ENCODE measurements around the gene CLSTN3. TPM values are rescaled to one million over a fixed set of nuclear protein-coding genes. Genes with fewer than 3 reads are reported as not detected.

Gene CLSTN3
- polyA plus RNA-seq, 1 of the 3 experiments (the other 2 are of a cell fraction): 12.7 TPM

GRCh38 chr12:7114851-7115250 is 15.3 kb upstream of the CLSTN3 start:
- H3K9me3 ChIP-seq: no peaks in the 10 kb centered on the region

GRCh38 chr12:7116196-7116595 is 14.0 kb upstream of the CLSTN3 start:
- H3K9ac ChIP-seq: no peak overlapping the region
- no peaks in the 10 kb centered on the region for H3K79me2 ChIP-seq (ENCODE audit: insufficient read depth)
- peaks cover 10% of the 10 kb centered on the region; the same call in 1 of the 2 replicates for H3K27me3 ChIP-seq (ENCODE audit: insufficient read depth)
- H3K9me3 ChIP-seq: no peaks in the 10 kb centered on the region
- no peak for DNase-seq
- no peaks in the 10 kb centered on the region for H4K20me1 ChIP-seq (ENCODE audit: insufficient read depth)
- H3F3A ChIP-seq (replicated peaks; ENCODE audit: insufficient read depth): no peaks in the 10 kb centered on the region
- no peak overlapping the region for H3K4me2 ChIP-seq
- H3K4me1 ChIP-seq (ENCODE audit: control insufficient read depth in 1 of 2, insufficient read depth in 2 of 2, low read depth in 1 of 2, low read length in 1 of 2): peaks cover 0 to 8% of the 10 kb centered on the region in 2 experiments; a peak in 2 of 4 replicates
- H3K36me3 ChIP-seq (replicated peaks in 1 of 2; ENCODE audit: control insufficient read depth in 1 of 2, insufficient read depth in 2 of 2, low read length in 1 of 2): no peaks in the 10 kb centered on the region
- ChIA-PET CTCF (no interaction called here), POLR2A (no interaction called here)
- no peak overlapping the region for H2AFZ ChIP-seq (ENCODE audit: low read depth)
- no peak overlapping the region for H3K4me3 ChIP-seq (ENCODE audit: low read depth in 2 of 2, low read length in 1 of 2)
- H3K9me2 ChIP-seq: no peaks in the 10 kb centered on the region
- no peak overlapping the region for H3K27ac ChIP-seq (ENCODE audit: low read depth in 2 of 2, low read length in 1 of 2)
- WGBS (ENCODE audit: low lambda C conversion rate): 72% methylated on average over 2 of the region's 3 CpGs
- TF ChIP-seq RFX5 (IDR thresholded peaks at IDR 0.05; ENCODE audit: low read length): no peak
- no peak for TF ChIP-seq GABPA (IDR thresholded peaks at IDR 0.05; ENCODE audit: low read depth)
- TF ChIP-seq FOSL2 (IDR thresholded peaks at IDR 0.05; ENCODE audit: borderline replicate concordance, low read depth): no peak
- no peak for TF ChIP-seq FOXJ3 (CRISPR knock-in tag; IDR thresholded peaks at IDR 0.05)
- no peak for TF ChIP-seq POLR2AphosphoS5 (IDR thresholded peaks at IDR 0.05; ENCODE audit: low read depth, low read length)
- TF ChIP-seq MXI1 (IDR thresholded peaks at IDR 0.05; ENCODE audit: low read depth, low read length): no peak
- TF ChIP-seq RAD21 (IDR thresholded peaks at IDR 0.05; ENCODE audit: low read length): no peak
- TF ChIP-seq ZBTB33 (IDR thresholded peaks at IDR 0.05; ENCODE audit: borderline replicate concordance, low read depth): no peak
- no peak for TF ChIP-seq RXRA (IDR thresholded peaks at IDR 0.05; ENCODE audit: borderline replicate concordance, low read depth)
- no peak for TF ChIP-seq TEAD4 (IDR thresholded peaks at IDR 0.05; ENCODE audit: borderline replicate concordance, insufficient read depth)
- TF ChIP-seq, protein P1, sequence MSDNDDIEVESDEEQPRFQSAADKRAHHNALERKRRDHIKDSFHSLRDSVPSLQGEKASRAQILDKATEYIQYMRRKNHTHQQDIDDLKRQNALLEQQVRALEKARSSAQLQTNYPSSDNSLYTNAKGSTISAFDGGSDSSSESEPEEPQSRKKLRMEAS (IDR thresholded peaks at IDR 0.05; ENCODE audit: low read depth): no peak
- no peak for TF ChIP-seq SIN3A (IDR thresholded peaks at IDR 0.05; ENCODE audit: borderline replicate concordance, low read depth, low read length)
- TF ChIP-seq FOXM1 (IDR thresholded peaks at IDR 0.05; ENCODE audit: low read depth): no peak
- no peak for TF ChIP-seq SMC3 (IDR thresholded peaks at IDR 0.05; ENCODE audit: low read depth, low read length)
- TF ChIP-seq USF1 (IDR thresholded peaks at IDR 0.05; ENCODE audit: borderline replicate concordance, low read depth): no peak
- TF ChIP-seq ELF1 (IDR thresholded peaks at IDR 0.05): no peak
- TF ChIP-seq NRF1 (IDR thresholded peaks at IDR 0.05; ENCODE audit: low read depth, low read length): no peak

More at GRCh38 chr12:7114851-7115250, 15.3 kb upstream of the CLSTN3 start:
- no peaks in the 10 kb centered on the region for H3K36me3 ChIP-seq (replicated peaks in 1 of 2; ENCODE audit: control insufficient read depth in 1 of 2, insufficient read depth in 2 of 2, low read length in 1 of 2)
- H3K79me2 ChIP-seq (ENCODE audit: insufficient read depth): no peaks in the 10 kb centered on the region
- CTCF ChIA-PET: interaction anchor here (1.0 to 4.4 kb wide), 4 partner anchors 9 to 74 kb away, joined by 3 to 39 read pairs (median 12); no protein-coding TSS in a partner anchor
- H3K27me3 ChIP-seq (ENCODE audit: insufficient read depth): peaks cover 10% of the 10 kb centered on the region; the same call in 1 of the 2 replicates
- H3K9me2 ChIP-seq: no peaks in the 10 kb centered on the region
- TF ChIP-seq, protein P2, sequence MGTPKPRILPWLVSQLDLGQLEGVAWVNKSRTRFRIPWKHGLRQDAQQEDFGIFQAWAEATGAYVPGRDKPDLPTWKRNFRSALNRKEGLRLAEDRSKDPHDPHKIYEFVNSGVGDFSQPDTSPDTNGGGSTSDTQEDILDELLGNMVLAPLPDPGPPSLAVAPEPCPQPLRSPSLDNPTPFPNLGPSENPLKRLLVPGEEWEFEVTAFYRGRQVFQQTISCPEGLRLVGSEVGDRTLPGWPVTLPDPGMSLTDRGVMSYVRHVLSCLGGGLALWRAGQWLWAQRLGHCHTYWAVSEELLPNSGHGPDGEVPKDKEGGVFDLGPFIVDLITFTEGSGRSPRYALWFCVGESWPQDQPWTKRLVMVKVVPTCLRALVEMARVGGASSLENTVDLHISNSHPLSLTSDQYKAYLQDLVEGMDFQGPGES (IDR thresholded peaks at IDR 0.05; ENCODE audit: low read depth, low read length): no peak
- TF ChIP-seq FOXJ3 (CRISPR knock-in tag; IDR thresholded peaks at IDR 0.05): no peak
- TF ChIP-seq, protein P3, sequence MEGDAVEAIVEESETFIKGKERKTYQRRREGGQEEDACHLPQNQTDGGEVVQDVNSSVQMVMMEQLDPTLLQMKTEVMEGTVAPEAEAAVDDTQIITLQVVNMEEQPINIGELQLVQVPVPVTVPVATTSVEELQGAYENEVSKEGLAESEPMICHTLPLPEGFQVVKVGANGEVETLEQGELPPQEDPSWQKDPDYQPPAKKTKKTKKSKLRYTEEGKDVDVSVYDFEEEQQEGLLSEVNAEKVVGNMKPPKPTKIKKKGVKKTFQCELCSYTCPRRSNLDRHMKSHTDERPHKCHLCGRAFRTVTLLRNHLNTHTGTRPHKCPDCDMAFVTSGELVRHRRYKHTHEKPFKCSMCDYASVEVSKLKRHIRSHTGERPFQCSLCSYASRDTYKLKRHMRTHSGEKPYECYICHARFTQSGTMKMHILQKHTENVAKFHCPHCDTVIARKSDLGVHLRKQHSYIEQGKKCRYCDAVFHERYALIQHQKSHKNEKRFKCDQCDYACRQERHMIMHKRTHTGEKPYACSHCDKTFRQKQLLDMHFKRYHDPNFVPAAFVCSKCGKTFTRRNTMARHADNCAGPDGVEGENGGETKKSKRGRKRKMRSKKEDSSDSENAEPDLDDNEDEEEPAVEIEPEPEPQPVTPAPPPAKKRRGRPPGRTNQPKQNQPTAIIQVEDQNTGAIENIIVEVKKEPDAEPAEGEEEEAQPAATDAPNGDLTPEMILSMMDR (IDR thresholded peaks at IDR 0.05): no peak
- TF ChIP-seq RFX5 (IDR thresholded peaks at IDR 0.05; ENCODE audit: low read length): no peak
- TF ChIP-seq POLR2AphosphoS5 (IDR thresholded peaks at IDR 0.05; ENCODE audit: low read depth, low read length): no peak
- no peak for TF ChIP-seq JUND (IDR thresholded peaks at IDR 0.05)
- TF ChIP-seq RAD21 (IDR thresholded peaks at IDR 0.05; ENCODE audit: low read length): no peak
- no peak for TF ChIP-seq EP300 (IDR thresholded peaks at IDR 0.05; ENCODE audit: borderline replicate concordance in 1 of 2, low read depth in 1 of 2, low read length in 1 of 2)
- TF ChIP-seq NFIC (IDR thresholded peaks at IDR 0.05; ENCODE audit: borderline replicate concordance): no peak
- H3K9ac ChIP-seq: no peak overlapping the region
- H3K4me2 ChIP-seq: no peak overlapping the region
- peaks cover 0 to 8% of the 10 kb centered on the region in 2 experiments; a peak in 2 of 4 replicates for H3K4me1 ChIP-seq (ENCODE audit: control insufficient read depth in 1 of 2, insufficient read depth in 2 of 2, low read depth in 1 of 2, low read length in 1 of 2)
- H3K27ac ChIP-seq (ENCODE audit: low read depth in 2 of 2, low read length in 1 of 2): no peak overlapping the region
- no peak overlapping the region for H2AFZ ChIP-seq (ENCODE audit: low read depth)
- no peak overlapping the region for H3K4me3 ChIP-seq (ENCODE audit: low read depth in 2 of 2, low read length in 1 of 2)
- DNase-seq: no peak
- no peaks in the 10 kb centered on the region for H4K20me1 ChIP-seq (ENCODE audit: insufficient read depth)
- 70% methylated on average over 6 of the region's 6 CpGs for WGBS (ENCODE audit: low lambda C conversion rate)
- POLR2A ChIA-PET: no interaction called here
- no peaks in the 10 kb centered on the region for H3F3A ChIP-seq (replicated peaks; ENCODE audit: insufficient read depth)

Data from SK-N-SH (cell line).